ENCODE measurements around the gene TSEN15. TPM values are rescaled to one million over a fixed set of nuclear protein-coding genes. Genes with fewer than 3 reads are reported as not detected.

Gene TSEN15
- total and polyA plus RNA-seq, 2 of the 13 experiments (the other 11 are each of a cell fraction or from before 2014, with no cell fraction given), result 25.6 to 35.8 TPM

GRCh38 chr1:184096005-184096404, 44.5 kb downstream of the TSEN15 start:
- TF ChIP-seq NFYC (CRISPR knock-in tag; IDR thresholded peaks at IDR 0.05) (no peak), KDM3A (CRISPR knock-in tag; IDR thresholded peaks at IDR 0.05; ENCODE audit: low read depth) (no peak), ELF1 (CRISPR knock-in tag; IDR thresholded peaks at IDR 0.05) (no peak), ZNF282 (IDR thresholded peaks at IDR 0.05; ENCODE audit: partially characterized antibody) (no peak), ZNF205 (CRISPR knock-in tag; IDR thresholded peaks at IDR 0.05) (no peak), SRSF1 (optimal IDR thresholded peaks at IDR 0.05; ENCODE audit: low read depth, low read length) (no peak), MAFF (IDR thresholded peaks at IDR 0.05; ENCODE audit: low read depth, low read length) (no peak), MTERF4 (CRISPR knock-in tag; IDR thresholded peaks at IDR 0.05) (no peak), AFF4 (CRISPR knock-in tag; IDR thresholded peaks at IDR 0.05) (no peak), ZNF136 (CRISPR knock-in tag; IDR thresholded peaks at IDR 0.05; ENCODE audit: low read depth) (no peak), ZNF24 (IDR thresholded peaks at IDR 0.05) (no peak), ZNF782 (CRISPR knock-in tag; IDR thresholded peaks at IDR 0.05; ENCODE audit: borderline replicate concordance) (no peak), GRHL1 (CRISPR knock-in tag; conservative IDR thresholded peaks at IDR 0.05) (no peak), RBAK (CRISPR knock-in tag; IDR thresholded peaks at IDR 0.05) (no peak), ZNF580 (CRISPR knock-in tag; IDR thresholded peaks at IDR 0.05; ENCODE audit: borderline replicate concordance, low read depth) (no peak), ZNF710 (CRISPR knock-in tag; IDR thresholded peaks at IDR 0.05; ENCODE audit: borderline replicate concordance) (no peak), MAFK (conservative IDR thresholded peaks at IDR 0.05 in 1 of 2, IDR thresholded peaks at IDR 0.05 in 1 of 2; ENCODE audit: low read length in 2 of 2) (no peak), SSRP1 (CRISPR knock-in tag; IDR thresholded peaks at IDR 0.05) (no peak)
- DNase-seq (ENCODE audit: low spot score), result no peak
- Histone ChIP-seq H4K20me1 (ENCODE audit: insufficient read depth, low read length) (no peaks in the 10 kb centered on the region), H2AFZ (ENCODE audit: low read length) (no peak overlapping the region), H3K4me1 (ENCODE audit: insufficient read depth, low read length) (no peaks in the 10 kb centered on the region), H3K9ac (ENCODE audit: insufficient read depth, low read depth, low read length) (no peak overlapping the region), H3K79me2 (ENCODE audit: insufficient read depth, low read length) (no peaks in the 10 kb centered on the region), H3K9me3 (ENCODE audit: low read length) (no peaks in the 10 kb centered on the region), H3K27ac (ENCODE audit: extremely low read length, insufficient read depth, low read length) (no peak overlapping the region), H3K36me3 (replicated peaks in 1 of 2; ENCODE audit: control insufficient read depth in 1 of 2, insufficient read depth in 2 of 2, low read length in 2 of 2) (no peaks in the 10 kb centered on the region), H3K27me3 (ENCODE audit: control insufficient read depth in 1 of 2, insufficient read depth in 2 of 2, low read length in 2 of 2) (no peaks in the 10 kb centered on the region; a peak in 1 of 5 replicates), H3K4me3 (replicated peaks in 1 of 3; ENCODE audit: insufficient read depth in 1 of 3, low read depth in 2 of 3, low read length in 3 of 3) (no peak overlapping the region), H3K4me2 (ENCODE audit: low read depth, low read length) (no peak overlapping the region)
- no TSS peak for BruUV-seq (replicated peaks)
- in situ Hi-C loops (cut with HindIII; ENCODE audit: extremely low pct_ligation_motif_present, low pct_unique_long_range_greater_than_20kb) (loop anchor here (25.0 kb wide), 1 partner anchor 566 kb away; no protein-coding TSS in a partner anchor), intact Hi-C loops (cut with micrococcal nuclease; ENCODE audit: unreplicated experiment) (no loop called here)
- no peak for ATAC-seq
- FAIRE-seq, result no peak
- ChIA-PET POLR2A (no interaction called here), CTCF (ENCODE audit: low intra/inter-chr PET ratio, low total read pairs) (no interaction called here)
- 72% methylated on average over 1 of the region's 1 CpG for WGBS (ENCODE audit: low lambda C conversion rate)

All from HepG2 (cell line).